A549 (cell line): ENCODE results near the gene STX8. TPM values are rescaled to one million over a fixed set of nuclear protein-coding genes. Genes with fewer than 3 reads are reported as not detected.

ENCODE experiments used
- ATAC-seq, 2 experiments: fragments of 200-7000 bp in 1 of 2; fragments of >200 bp in 1 of 2; cut with Nextera tagmentation in 1 of 2; cut with Tn5 transposase in 1 of 2; 3 replicates each; pipeline versions ENCODE4 v1.8.0 to v1.9.1; 2018 to 2020; ENCODE audit warnings: mild to moderate bottlenecking in 1 of 2, moderate library complexity in 1 of 2
- CTCF ChIA-PET: fragments of 300-600 bp; sonication (Branson Sonifier 250); formaldehyde crosslinking; extraction: SDS; loops from one replicate; lab custom pipeline; 2021; ENCODE audit warnings: antibody characterized with exemption, inconsistent platforms; lab: Yijun Ruan, JAX
- POLR2A ChIA-PET: fragments of 350-600 bp; formaldehyde crosslinking; extraction: SDS; loops from one replicate; lab custom pipeline; 2021; ENCODE audit warnings: antibody characterized with exemption, inconsistent platforms; lab: Yijun Ruan, JAX
- DNase-seq, 2 experiments: peaks; one replicate each; pipeline versions ENCODE4 v3.0.0 to v3.0.0-alpha.2; 2011 to 2016; ENCODE audit warnings: low read depth in 1 of 2, low spot score in 1 of 2
- FAIRE-seq: peaks from 2 replicates; lab custom pipeline; 2011; peaks lifted over from hg19 to GRCh38; lab: Jason Lieb, UNC
- H3K27ac ChIP-seq, 2 experiments: fragments of >200 bp; sonication (Bioruptor Twin); formaldehyde crosslinking; 3 replicates each; pipeline ENCODE4 v1.5.1; 2016 to 2017
- H3K4me1 ChIP-seq: fragments of >200 bp; sonication (Bioruptor Twin); formaldehyde crosslinking; 3 replicates; pipeline ENCODE4 v1.6.1; 2016
- H3K4me2 ChIP-seq: fragments of >200 bp; sonication (Bioruptor Twin); formaldehyde crosslinking; 3 replicates; pipeline ENCODE4 v1.6.1; 2016
- H3K4me3 ChIP-seq: fragments of >200 bp; sonication (Bioruptor Twin); formaldehyde crosslinking; 3 replicates; pipeline ENCODE4 v1.5.1; 2016
- H3K9me3 ChIP-seq: fragments of >200 bp; sonication (Bioruptor Twin); formaldehyde crosslinking; 3 replicates; pipeline ENCODE4 v1.6.1; 2016
- CBX2 ChIP-seq: fragments of 200-600 bp; sonication (generic); IDR thresholded peaks from 2 replicates; pipeline ENCODE4 v1.6.1; 2016; ENCODE audit warnings: low read depth, mild to moderate bottlenecking, borderline replicate concordance
- CBX8 ChIP-seq: fragments of 200-600 bp; sonication (generic); IDR thresholded peaks from 2 replicates; pipeline ENCODE4 v1.6.1; 2016
- CHD2 ChIP-seq: fragments of 150-350 bp; IDR thresholded peaks from 2 replicates; pipeline ENCODE4 v1.6.1; 2014; ENCODE audit warnings: low read length; ENCODE audit not compliant: partially characterized antibody
- EHF ChIP-seq: fragments of 250-450 bp; sonication (Bioruptor Pico); IDR thresholded peaks from 2 replicates; pipeline ENCODE4 v1.5.0; 2020; ENCODE audit warnings: mild to moderate bottlenecking
- EHMT2 ChIP-seq: fragments of 200-600 bp; sonication (generic); IDR thresholded peaks from 2 replicates; pipeline ENCODE4 v1.6.1; 2016; ENCODE audit warnings: antibody characterized with exemption, low read depth, mild to moderate bottlenecking, moderate library complexity
- ELK1 ChIP-seq: fragments of 150-350 bp; IDR thresholded peaks from 2 replicates; pipeline ENCODE4 v1.6.1; 2014; ENCODE audit warnings: low read depth, mild to moderate bottlenecking, low read length
- FOSB ChIP-seq: fragments of 250-450 bp; sonication (Bioruptor Pico); IDR thresholded peaks from 2 replicates; pipeline ENCODE4 v1.5.0; 2020; ENCODE audit warnings: mild to moderate bottlenecking, moderate library complexity
- FOXS1 ChIP-seq: fragments of 250-450 bp; sonication (Bioruptor Pico); IDR thresholded peaks from 2 replicates; pipeline ENCODE4 v1.5.0; 2020; ENCODE audit warnings: mild to moderate bottlenecking, moderate library complexity
- GATA3 ChIP-seq: IDR thresholded peaks from 2 replicates; pipeline ENCODE4 v1.6.1; 2012; ENCODE audit warnings: borderline replicate concordance
- HDAC2 ChIP-seq: fragments of 200-600 bp; sonication (generic); IDR thresholded peaks from 2 replicates; pipeline ENCODE4 v1.6.1; 2016
- HES2 ChIP-seq: fragments of >200 bp; sonication (Bioruptor Twin); formaldehyde crosslinking; IDR thresholded peaks from 2 replicates; pipeline ENCODE4 v1.6.1; 2016
- HOXB5 ChIP-seq: fragments of 250-450 bp; sonication (Bioruptor Pico); IDR thresholded peaks from 2 replicates; pipeline ENCODE4 v1.5.0; 2020; ENCODE audit warnings: mild to moderate bottlenecking, moderate library complexity
- JUN ChIP-seq, 2 experiments: fragments of >200 bp; sonication (Bioruptor Twin); formaldehyde crosslinking; IDR thresholded peaks; 2 replicates in 1 of 2; 3 replicates in 1 of 2; pipeline ENCODE4 v1.6.1; 2016 to 2017
- JUNB ChIP-seq: fragments of >200 bp; sonication (Bioruptor Twin); formaldehyde crosslinking; IDR thresholded peaks from 2 replicates; pipeline ENCODE4 v1.6.1; 2016
- KDM1A ChIP-seq: fragments of 200-600 bp; sonication (generic); IDR thresholded peaks from 2 replicates; pipeline ENCODE4 v1.6.1; 2016; ENCODE audit warnings: low read depth, mild to moderate bottlenecking
- KDM5A ChIP-seq: fragments of 200-600 bp; sonication (generic); IDR thresholded peaks from 2 replicates; pipeline ENCODE4 v1.6.1; 2016; ENCODE audit warnings: antibody characterized with exemption, mild to moderate bottlenecking
- MAZ ChIP-seq: fragments of 150-350 bp; IDR thresholded peaks from 2 replicates; pipeline ENCODE4 v1.6.1; 2014; ENCODE audit warnings: antibody characterized with exemption, low read depth, low read length, borderline replicate concordance
- MYC ChIP-seq: IDR thresholded peaks from 2 replicates; pipeline ENCODE4 v1.6.1; 2012; ENCODE audit warnings: mild to moderate bottlenecking, inconsistent platforms, low read length, improper control_type of control experiment, borderline replicate concordance
- NPAS2 ChIP-seq: fragments of 250-450 bp; sonication (Bioruptor Pico); IDR thresholded peaks from 2 replicates; pipeline ENCODE4 v1.8.0; 2022; ENCODE audit warnings: mild to moderate bottlenecking, moderate library complexity, borderline replicate concordance
- NR3C1 ChIP-seq: fragments of >200 bp; sonication (Bioruptor Twin); formaldehyde crosslinking; IDR thresholded peaks from 3 replicates; pipeline ENCODE4 v1.6.1; 2017
- POLR2A ChIP-seq: IDR thresholded peaks from 2 replicates; pipeline ENCODE4 v1.6.1; 2012; ENCODE audit warnings: mild to moderate bottlenecking, low read length
- RAD21 ChIP-seq, 2 experiments: fragments of >200 bp in 1 of 2; sonication (Bioruptor Twin) in 1 of 2; formaldehyde crosslinking in 1 of 2; IDR thresholded peaks in 1 of 2; conservative IDR thresholded peaks in 1 of 2; 2 replicates in 1 of 2; 3 replicates in 1 of 2; pipeline ENCODE4 v1.6.1; 2012 to 2018; ENCODE audit warnings: inconsistent platforms in 1 of 2
- RCOR1 ChIP-seq: fragments of 150-350 bp; IDR thresholded peaks from 2 replicates; pipeline ENCODE4 v1.6.1; 2014; ENCODE audit warnings: antibody characterized with exemption, low read length, low read depth
- RNF2 ChIP-seq: fragments of 200-600 bp; sonication (generic); IDR thresholded peaks from 2 replicates; pipeline ENCODE4 v1.6.1; 2016; ENCODE audit warnings: low read depth, mild to moderate bottlenecking, antibody characterized with exemption, moderate library complexity, borderline replicate concordance
- SMC3 ChIP-seq: fragments of >200 bp; sonication (Bioruptor Twin); formaldehyde crosslinking; IDR thresholded peaks from 3 replicates; pipeline ENCODE4 v1.6.1; 2018; ENCODE audit warnings: inconsistent platforms
- TFCP2L1 ChIP-seq: fragments of 250-450 bp; sonication (Bioruptor Pico); IDR thresholded peaks from 2 replicates; pipeline ENCODE4 v1.5.0; 2021; ENCODE audit warnings: mild to moderate bottlenecking
- ZC3H11A ChIP-seq: fragments of 450-650 bp; IDR thresholded peaks from 2 replicates; pipeline ENCODE4 v1.6.1; 2014; ENCODE audit warnings: antibody characterized with exemption, mild to moderate bottlenecking
- ZFP36 ChIP-seq: fragments of 450-650 bp; IDR thresholded peaks from 2 replicates; pipeline ENCODE4 v1.6.1; 2014; ENCODE audit warnings: borderline replicate concordance; ENCODE audit not compliant: partially characterized antibody
- ZNF302 ChIP-seq: fragments of 250-450 bp; sonication (Bioruptor Pico); IDR thresholded peaks from 2 replicates; pipeline ENCODE4 v1.9.0; 2021; ENCODE audit warnings: inconsistent platforms, mild to moderate bottlenecking, moderate library complexity
- ZSCAN20 ChIP-seq: fragments of 250-450 bp; sonication (Bioruptor Pico); IDR thresholded peaks from 2 replicates; pipeline ENCODE4 v1.8.0; 2022; ENCODE audit warnings: mild to moderate bottlenecking, moderate library complexity
- WGBS: methylation state at CpG from one replicate; pipeline ENCODE4 v1.1.6; 2017; ENCODE audit errors: missing lambda C conversion rate; 5-methylcytosine and 5-hydroxymethylcytosine counted together
- polyA plus RNA-seq, 4 experiments: library from polyadenylated mRNA; depleted of rRNA in 3 of 4; stranded (reverse); fragments of >200 nt; fragmentation: RNase III in 1 of 4; extraction: RNeasy Plus Mini Kit Qiagen cat#74134 plus additional on column Dnase treatment in 1 of 4; gene quantifications; 2 replicates in 3 of 4; 3 replicates in 1 of 4; pipeline ENCODE4 v1.2.3, GENCODE V29; 2011 to 2017
- TF ChIP-seq, protein P1 (sequence below): fragments of 200-600 bp; sonication (generic); IDR thresholded peaks from 2 replicates; pipeline ENCODE4 v1.6.1; 2016; ENCODE audit warnings: antibody characterized with exemption, mild to moderate bottlenecking, moderate library complexity
- TF ChIP-seq, protein P2 (sequence below): IDR thresholded peaks from 2 replicates; pipeline ENCODE4 v1.6.1; 2012

STX8 gene
- polyA plus RNA-seq, 2 of the 4 experiments (the other 2 are of a cell fraction) = 93.6 to 168 TPM

- TF ChIP-seq ZFP36 (no peak), HES2 (no peak), RNF2 (no peak), RCOR1 (no peak), ZSCAN20 (CRISPR knock-in tag) (no peak), JUNB (no peak), HOXB5 (CRISPR knock-in tag) (no peak), POLR2A (no peak), FOSB (CRISPR knock-in tag) (no peak), KDM5A (no peak), MYC (no peak), TFCP2L1 (CRISPR knock-in tag) (no peak), ZC3H11A (no peak), HDAC2 (no peak), ELK1 (no peak), CBX8 (no peak), ZNF302 (CRISPR knock-in tag) (no peak)
- Histone ChIP-seq H3K4me3 (no peak overlapping the region), H3K4me1 (no peaks in the 10 kb centered on the region), H3K4me2 (no peak overlapping the region), H3K9me3 (no peaks in the 10 kb centered on the region), H3K27ac (no peak overlapping the region)
- ATAC-seq (no peak), FAIRE-seq (no peak), DNase-seq (no peak)
- ChIA-PET CTCF (interaction anchor here (1.3 to 1.4 kb wide), 2 partner anchors 31 to 399 kb away, joined by 3 read pairs; no protein-coding TSS in a partner anchor), POLR2A (no interaction called here)
- 84% methylated on average over 2 of the region's 2 CpGs for whole genome bisulfite sequencing
Measured at GRCh38 chr17:9287306-9287705, 288.3 kb downstream of the STX8 start.

GRCh38 chr17:9286434-9286833 lies 289.2 kb downstream of the STX8 start:
- CTCF ChIA-PET = interaction anchor here (0.8 to 1.4 kb wide), 2 partner anchors 30 to 291 kb away, joined by 3 read pairs; no protein-coding TSS in a partner anchor
- ATAC-seq (no peak), FAIRE-seq (no peak), DNase-seq (no peak)
- TF ChIP-seq JUN (IDR thresholded peaks at IDR 0.05) (no peak), GATA3 (no peak), CHD2 (no peak), RAD21 (conservative IDR thresholded peaks at IDR 0.05 in 1 of 2, IDR thresholded peaks at IDR 0.05 in 1 of 2) (no peak), CBX2 (no peak), CBX8 (no peak), FOXS1 (no peak), KDM1A (no peak), NR3C1 (no peak)
- Histone ChIP-seq H3K4me1 (no peaks in the 10 kb centered on the region), H3K4me3 (no peak overlapping the region), H3K4me2 (no peak overlapping the region), H3K9me3 (no peaks in the 10 kb centered on the region), H3K27ac (no peak overlapping the region)
- POLR2A ChIA-PET = no interaction called here
- WGBS = 76% methylated on average over 7 of the region's 7 CpGs

GRCh38 chr17:9285602-9286427 lies 289.8 kb downstream of the STX8 start:
- H3K4me2 ChIP-seq = no peak overlapping the region
- ATAC-seq (no peak), DNase-seq (no peak), FAIRE-seq (peak; percentile 89)
- ChIA-PET CTCF (interaction anchor here (0.8 to 1.4 kb wide), 2 partner anchors 29 to 291 kb away, joined by 3 read pairs; no protein-coding TSS in a partner anchor), POLR2A (no interaction called here)
- no peak overlapping the region for H3K27ac ChIP-seq
- no peaks in the 10 kb centered on the region for H3K4me1 ChIP-seq
- 88% methylated on average over 14 of the region's 14 CpGs for WGBS
- H3K9me3 ChIP-seq = no peaks in the 10 kb centered on the region
- H3K4me3 ChIP-seq = no peak overlapping the region
- TF ChIP-seq RAD21 (conservative IDR thresholded peaks at IDR 0.05 in 1 of 2, IDR thresholded peaks at IDR 0.05 in 1 of 2) = no peak
- TF ChIP-seq EHMT2 = no peak
- TF ChIP-seq CBX8 = no peak
- TF ChIP-seq NPAS2 (CRISPR knock-in tag) = no peak
- no peak for TF ChIP-seq KDM1A
- TF ChIP-seq, protein P1, sequence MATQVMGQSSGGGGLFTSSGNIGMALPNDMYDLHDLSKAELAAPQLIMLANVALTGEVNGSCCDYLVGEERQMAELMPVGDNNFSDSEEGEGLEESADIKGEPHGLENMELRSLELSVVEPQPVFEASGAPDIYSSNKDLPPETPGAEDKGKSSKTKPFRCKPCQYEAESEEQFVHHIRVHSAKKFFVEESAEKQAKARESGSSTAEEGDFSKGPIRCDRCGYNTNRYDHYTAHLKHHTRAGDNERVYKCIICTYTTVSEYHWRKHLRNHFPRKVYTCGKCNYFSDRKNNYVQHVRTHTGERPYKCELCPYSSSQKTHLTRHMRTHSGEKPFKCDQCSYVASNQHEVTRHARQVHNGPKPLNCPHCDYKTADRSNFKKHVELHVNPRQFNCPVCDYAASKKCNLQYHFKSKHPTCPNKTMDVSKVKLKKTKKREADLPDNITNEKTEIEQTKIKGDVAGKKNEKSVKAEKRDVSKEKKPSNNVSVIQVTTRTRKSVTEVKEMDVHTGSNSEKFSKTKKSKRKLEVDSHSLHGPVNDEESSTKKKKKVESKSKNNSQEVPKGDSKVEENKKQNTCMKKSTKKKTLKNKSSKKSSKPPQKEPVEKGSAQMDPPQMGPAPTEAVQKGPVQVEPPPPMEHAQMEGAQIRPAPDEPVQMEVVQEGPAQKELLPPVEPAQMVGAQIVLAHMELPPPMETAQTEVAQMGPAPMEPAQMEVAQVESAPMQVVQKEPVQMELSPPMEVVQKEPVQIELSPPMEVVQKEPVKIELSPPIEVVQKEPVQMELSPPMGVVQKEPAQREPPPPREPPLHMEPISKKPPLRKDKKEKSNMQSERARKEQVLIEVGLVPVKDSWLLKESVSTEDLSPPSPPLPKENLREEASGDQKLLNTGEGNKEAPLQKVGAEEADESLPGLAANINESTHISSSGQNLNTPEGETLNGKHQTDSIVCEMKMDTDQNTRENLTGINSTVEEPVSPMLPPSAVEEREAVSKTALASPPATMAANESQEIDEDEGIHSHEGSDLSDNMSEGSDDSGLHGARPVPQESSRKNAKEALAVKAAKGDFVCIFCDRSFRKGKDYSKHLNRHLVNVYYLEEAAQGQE = no peak
- TF ChIP-seq EHF (CRISPR knock-in tag) = no peak
- TF ChIP-seq SMC3 = no peak
- TF ChIP-seq, protein P2, sequence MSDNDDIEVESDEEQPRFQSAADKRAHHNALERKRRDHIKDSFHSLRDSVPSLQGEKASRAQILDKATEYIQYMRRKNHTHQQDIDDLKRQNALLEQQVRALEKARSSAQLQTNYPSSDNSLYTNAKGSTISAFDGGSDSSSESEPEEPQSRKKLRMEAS = no peak
- no peak for TF ChIP-seq MAZ
- no peak for TF ChIP-seq RNF2
- TF ChIP-seq HOXB5 (CRISPR knock-in tag) = no peak
